Common myeloid progenitor, CD34-positive (primary cell): ENCODE data around the gene FAM20C.

Experiments
- CTCF ChIA-PET: fragments of 350-600 bp; sonication (Branson Sonifier 250); formaldehyde crosslinking; loops from one replicate; lab custom pipeline; 2021; ENCODE audit warnings: antibody characterized with exemption; lab: Charles Lee
- POLR2A ChIA-PET: fragments of 350-600 bp; sonication (Branson Sonifier 250); formaldehyde crosslinking; loops from one replicate; lab custom pipeline; 2021; ENCODE audit warnings: antibody characterized with exemption; lab: Charles Lee
- DNase-seq, 3 donors: peaks; one replicate each; pipeline versions ENCODE4 v3.0.0 to v3.0.0-alpha.2; 2013
- H3K27ac ChIP-seq, 2 experiments: 1 replicate in 1 of 2; 2 replicates in 1 of 2; pipeline ENCODE4 v1.7.0; 2013; ENCODE audit warnings: inconsistent platforms in 2 of 2, low read length in 2 of 2, mild to moderate bottlenecking in 2 of 2, low read depth in 1 of 2, moderate library complexity in 1 of 2; ENCODE audit not compliant: severe bottlenecking in 2 of 2, insufficient read depth in 1 of 2, poor library complexity in 1 of 2
- H3K27me3 ChIP-seq, 5 experiments: replicated peaks in 2 of 5; 1 replicate in 3 of 5; 2 replicates in 2 of 5; pipeline versions ENCODE4 v1.6.1 to v1.7.0; 2013; ENCODE audit warnings: low read length in 4 of 5, mild to moderate bottlenecking in 2 of 5, moderate library complexity in 2 of 5, inconsistent platforms in 1 of 5; ENCODE audit not compliant: insufficient read depth in 5 of 5, control insufficient read depth in 4 of 5
- H3K36me3 ChIP-seq, 4 experiments: 1 replicate in 2 of 4; 2 replicates in 2 of 4; pipeline versions ENCODE4 v1.6.1 to v1.7.0; 2013; ENCODE audit warnings: low read length in 3 of 4, control low read depth in 1 of 4, mild to moderate bottlenecking in 1 of 4; ENCODE audit not compliant: control insufficient read depth in 4 of 4, insufficient read depth in 4 of 4
- H3K4me1 ChIP-seq, 4 experiments: 1 replicate in 3 of 4; 2 replicates in 1 of 4; pipeline versions ENCODE4 v1.6.1 to v1.7.1; 2013; ENCODE audit warnings: low read length in 3 of 4, mild to moderate bottlenecking in 3 of 4, control low read depth in 1 of 4, inconsistent platforms in 1 of 4, moderate library complexity in 1 of 4; ENCODE audit not compliant: control insufficient read depth in 4 of 4, insufficient read depth in 4 of 4; ENCODE audit errors: control extremely low read depth in 1 of 4
- H3K4me3 ChIP-seq, 7 experiments: 1 replicate in 4 of 7; 2 replicates in 3 of 7; pipeline versions ENCODE4 v1.5.1 to v1.7.0; 2013; ENCODE audit warnings: mild to moderate bottlenecking in 7 of 7, low read length in 6 of 7, moderate library complexity in 6 of 7, inconsistent platforms in 2 of 7, low read depth in 2 of 7, control low read depth in 1 of 7; ENCODE audit not compliant: insufficient read depth in 4 of 7, control insufficient read depth in 1 of 7; ENCODE audit errors: extremely low read depth in 1 of 7
- H3K9me3 ChIP-seq, 5 experiments: 1 replicate in 4 of 5; 2 replicates in 1 of 5; pipeline versions ENCODE4 v1.6.1 to v1.7.1; 2013; ENCODE audit warnings: low read length in 4 of 5, mild to moderate bottlenecking in 2 of 5, inconsistent platforms in 1 of 5, low read depth in 1 of 5, moderate library complexity in 1 of 5; ENCODE audit not compliant: control insufficient read depth in 4 of 5, insufficient read depth in 2 of 5; ENCODE audit errors: control extremely low read depth in 1 of 5
- WGBS: methylation state at CpG from one replicate; pipeline ENCODE4 v1.1.5; 2013; ENCODE audit not compliant: insufficient coverage; 5-methylcytosine and 5-hydroxymethylcytosine counted together

The FAM20C gene

DNA sequence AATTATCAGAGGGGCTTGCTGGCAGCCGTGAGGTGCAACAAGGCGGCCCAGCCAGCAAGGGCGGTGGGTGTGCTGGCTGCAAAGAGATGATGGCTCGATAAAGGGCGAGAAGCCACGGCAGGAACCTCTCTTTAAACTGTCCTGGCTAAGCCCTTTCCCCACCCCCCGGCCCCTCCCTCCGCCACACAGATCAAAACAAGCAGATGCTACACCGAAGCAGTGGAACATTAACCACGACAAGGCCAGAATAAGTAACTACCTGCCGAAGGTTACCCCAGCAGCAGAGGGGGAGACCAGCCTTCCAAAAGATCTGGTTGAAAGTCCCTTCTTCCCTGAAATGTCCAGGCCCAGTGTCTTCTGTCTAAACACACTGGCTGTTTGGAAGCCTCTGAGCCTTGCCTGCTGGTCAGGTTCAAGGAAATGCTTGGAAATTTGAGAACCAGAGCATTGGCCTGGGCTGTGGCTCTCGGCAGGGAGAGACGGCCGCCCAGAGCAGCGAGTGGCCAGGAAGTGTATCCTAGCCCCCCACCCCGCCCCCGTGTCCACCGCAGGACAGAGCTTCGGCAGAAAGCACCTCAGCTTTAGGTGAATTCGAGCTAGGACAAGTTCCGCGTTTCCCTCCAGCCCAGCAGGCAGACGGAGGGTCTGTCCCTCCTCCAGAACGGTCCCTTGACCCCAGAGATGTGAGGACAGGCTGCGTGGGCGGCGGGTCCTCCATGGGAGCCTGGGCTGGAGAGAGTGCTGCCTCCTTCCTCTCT, 2.1 kb downstream of the FAM20C start:
- ChIA-PET POLR2A (no interaction called here), CTCF (interaction anchor here (1.3 kb wide), 1 partner anchor 14 kb away, joined by 4 read pairs; no protein-coding TSS in a partner anchor)
- Histone ChIP-seq H3K27me3 (peaks cover 0 to 39% (median 18%) of the 10 kb centered on the region in 5 experiments), H3K4me1 (peaks cover 0 to 19% (median 10%) of the 10 kb centered on the region in 4 experiments), H3K9me3 (no peaks in the 10 kb centered on the region), H3K27ac (no peak overlapping the region), H3K36me3 (no peaks in the 10 kb centered on the region), H3K4me3 (no peak overlapping the region)
- no peak for DNase-seq
- WGBS = 90% methylated on average over 22 of the region's 27 CpGs

DNA sequence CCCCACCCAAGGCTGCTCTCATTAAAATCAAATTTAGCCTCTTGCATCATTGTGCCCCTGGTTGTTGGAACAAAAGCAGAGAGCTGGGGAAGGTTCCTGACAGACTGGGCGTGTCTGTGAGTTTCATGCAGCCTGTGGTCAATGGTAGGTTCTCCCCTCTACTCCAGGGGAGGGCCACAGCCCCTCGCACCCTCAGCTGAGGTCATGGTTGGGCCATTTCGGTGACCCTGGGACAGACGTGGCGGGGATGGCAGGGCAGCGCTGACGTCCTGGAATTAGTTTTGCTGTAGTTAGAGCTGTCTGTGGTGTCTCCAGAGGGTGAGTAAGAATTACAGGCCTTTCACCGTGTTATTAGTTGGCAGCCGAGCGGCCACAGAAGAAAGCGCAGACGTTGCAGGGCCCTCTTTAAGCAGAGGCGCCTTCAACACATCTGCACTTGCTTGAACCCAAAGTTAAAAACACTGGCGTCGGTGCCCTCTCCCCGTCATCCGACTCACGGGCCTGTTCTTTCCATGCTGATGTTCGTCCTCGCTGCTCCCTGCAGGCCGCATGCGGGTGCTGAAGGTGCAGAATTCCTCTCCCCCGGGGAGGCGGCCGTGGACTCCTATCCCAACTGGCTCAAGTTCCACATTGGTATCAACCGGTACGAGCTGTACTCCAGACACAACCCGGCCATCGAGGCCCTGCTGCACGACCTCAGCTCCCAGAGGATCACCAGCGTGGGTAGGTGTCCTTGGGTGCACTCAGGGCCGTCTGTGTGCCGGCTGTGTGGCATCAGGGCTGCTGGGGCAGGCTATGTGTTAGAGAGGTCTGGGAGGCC, 2.8 kb downstream of the FAM20C start:
- ChIA-PET CTCF (no interaction called here), POLR2A (no interaction called here)
- Histone ChIP-seq H3K36me3 (no peaks in the 10 kb centered on the region), H3K27me3 (peaks cover 0 to 37% (median 18%) of the 10 kb centered on the region in 5 experiments), H3K9me3 (no peaks in the 10 kb centered on the region), H3K4me1 (peaks cover 0 to 19% (median 10%) of the 10 kb centered on the region in 4 experiments), H3K27ac (no peak overlapping the region), H3K4me3 (no peak overlapping the region)
- DNase-seq = no peak
- WGBS = 97% methylated on average over 31 of the region's 33 CpGs

DNA sequence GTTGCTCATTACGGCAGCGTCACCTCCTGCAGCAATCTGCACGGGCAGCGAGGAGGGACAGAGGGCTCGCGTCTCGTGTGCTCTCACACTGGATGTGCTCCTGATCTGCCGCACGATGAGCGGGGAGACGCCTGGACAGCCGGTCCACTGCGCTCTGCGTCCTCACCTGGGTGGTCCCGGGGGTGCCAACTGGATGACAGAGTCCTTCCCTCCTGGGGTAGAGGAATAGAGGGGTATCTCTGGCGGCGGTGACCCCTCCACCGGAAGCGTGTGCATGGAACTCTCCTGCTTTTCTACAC, 3.4 kb downstream of the FAM20C start:
- 99% methylated on average over 15 of the region's 19 CpGs for WGBS
- Histone ChIP-seq H3K27ac (no peak overlapping the region), H3K4me1 (peaks cover 0 to 19% (median 10%) of the 10 kb centered on the region in 4 experiments), H3K9me3 (no peaks in the 10 kb centered on the region), H3K27me3 (peaks cover 0 to 33% (median 18%) of the 10 kb centered on the region in 5 experiments), H3K4me3 (no peak overlapping the region), H3K36me3 (no peaks in the 10 kb centered on the region)
- ChIA-PET POLR2A (no interaction called here), CTCF (no interaction called here)
- no peak for DNase-seq

DNA sequence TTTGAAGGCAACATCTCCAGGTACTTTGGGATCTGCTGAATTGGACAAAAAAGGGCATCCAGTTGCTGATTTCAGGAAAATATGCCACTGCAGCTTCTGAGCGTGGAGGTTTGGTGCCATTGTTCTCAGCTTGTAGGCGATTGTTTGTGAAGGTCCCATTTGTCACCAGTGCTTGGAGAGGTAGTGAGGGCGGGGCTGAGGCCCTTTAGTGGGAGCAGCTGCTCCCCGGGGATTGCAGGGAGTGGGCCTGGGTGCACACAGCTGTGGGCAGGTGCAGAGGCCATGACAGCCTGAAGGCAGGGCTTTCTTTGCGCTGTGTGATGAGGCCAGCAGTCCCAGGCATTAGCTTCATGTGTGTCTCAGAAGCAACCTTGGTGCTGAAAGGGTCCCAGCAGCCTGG, 3.9 kb downstream of the FAM20C start:
- Histone ChIP-seq H3K4me3 (no peak overlapping the region), H3K27me3 (peaks cover 0 to 28% (median 15%) of the 10 kb centered on the region in 5 experiments), H3K36me3 (no peaks in the 10 kb centered on the region), H3K27ac (no peak overlapping the region), H3K4me1 (peaks cover 0 to 17% (median 9%) of the 10 kb centered on the region in 4 experiments), H3K9me3 (no peaks in the 10 kb centered on the region)
- 98% methylated on average over 4 of the region's 5 CpGs for WGBS
- CTCF ChIA-PET = no interaction called here
- DNase-seq = no peak
- POLR2A ChIA-PET = no interaction called here

DNA sequence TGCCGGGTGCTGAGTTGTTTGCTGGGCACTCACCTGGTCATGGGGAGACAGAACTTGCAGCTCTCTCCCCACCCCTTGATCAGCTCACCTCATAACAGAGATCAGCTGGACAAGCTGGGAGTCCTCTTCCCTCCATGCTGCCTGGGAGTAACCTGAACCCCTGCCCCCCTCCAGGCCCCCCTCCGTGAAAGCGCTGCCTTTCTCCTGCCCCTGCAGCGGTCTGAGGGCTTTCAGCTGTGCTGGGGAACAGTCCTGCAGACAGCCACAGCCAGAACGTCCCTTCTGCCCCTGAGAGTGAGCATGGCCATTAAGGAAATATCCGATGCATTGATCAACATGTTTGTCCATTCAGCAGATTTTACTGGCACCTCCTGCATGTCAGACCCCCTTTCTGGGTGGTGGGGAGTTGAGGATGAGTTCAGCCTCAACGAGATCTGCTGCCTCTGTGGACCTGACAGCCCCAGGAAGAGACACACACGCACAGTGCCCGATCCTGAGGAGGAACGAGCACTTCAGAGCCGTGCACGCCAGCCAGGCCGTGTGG, 4.5 kb downstream of the FAM20C start:
- POLR2A ChIA-PET = no interaction called here
- CTCF ChIA-PET = interaction anchor here (1.1 kb wide), 1 partner anchor 11 kb away, joined by 3 read pairs; no protein-coding TSS in a partner anchor
- peaks cover 0 to 12% (median 7%) of the 10 kb centered on the region in 4 experiments for H3K4me1 ChIP-seq
- 87% methylated on average over 12 of the region's 13 CpGs for WGBS
- no peak for DNase-seq
- no peaks in the 10 kb centered on the region for H3K9me3 ChIP-seq
- no peaks in the 10 kb centered on the region for H3K36me3 ChIP-seq
- H3K27ac ChIP-seq = no peak overlapping the region
- H3K27me3 ChIP-seq = peaks cover 0 to 24% (median 12%) of the 10 kb centered on the region in 5 experiments
- H3K4me3 ChIP-seq = no peak overlapping the region

DNA sequence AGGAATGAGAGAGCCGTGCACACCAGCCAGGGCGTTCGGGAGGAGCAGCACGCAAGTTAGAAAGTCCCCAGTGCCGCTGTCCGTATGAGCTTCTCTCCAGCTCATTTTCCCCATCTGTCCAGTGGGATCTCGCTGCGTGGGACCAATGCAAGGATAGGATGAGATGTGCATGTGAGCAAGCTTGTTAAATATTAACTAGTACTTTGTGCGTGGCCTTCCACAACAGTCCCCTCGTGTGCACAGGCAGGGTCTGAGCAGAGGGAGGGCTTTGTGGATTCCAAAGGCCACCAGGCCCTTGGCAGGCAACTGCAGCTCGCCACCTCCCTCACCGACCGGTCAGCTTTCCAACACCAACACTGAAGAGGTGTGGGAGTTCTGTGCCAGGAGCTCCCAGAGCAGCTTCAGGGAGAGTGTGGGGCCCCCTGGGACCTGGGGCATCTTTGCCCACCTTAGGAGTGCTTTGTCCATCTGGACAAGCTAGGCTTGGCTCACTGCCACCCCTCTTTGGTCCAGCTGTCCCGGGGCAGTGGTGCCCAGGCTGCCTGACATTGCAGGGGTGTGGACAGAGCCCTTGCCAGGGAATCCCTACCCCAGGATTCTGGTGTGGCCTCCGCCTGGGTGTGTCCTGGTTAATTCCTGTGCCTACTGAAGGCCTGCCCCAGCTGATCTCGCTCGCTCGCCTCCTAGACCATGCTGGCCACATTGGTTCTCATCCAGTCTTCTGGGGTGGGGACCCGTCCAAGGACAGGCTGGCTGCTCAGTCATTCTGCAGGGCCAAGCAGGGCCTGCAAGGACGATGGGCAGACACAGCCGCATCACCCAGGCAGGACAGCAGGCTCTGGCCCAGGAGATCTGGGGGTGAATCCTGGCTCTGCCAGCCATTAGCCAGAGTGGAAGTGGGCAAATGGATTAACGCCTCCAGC, 5.3 kb downstream of the FAM20C start:
- Histone ChIP-seq H3K4me1 (peaks cover 0 to 12% (median 7%) of the 10 kb centered on the region in 4 experiments), H3K27me3 (peaks cover 0 to 24% (median 12%) of the 10 kb centered on the region in 5 experiments), H3K4me3 (no peak overlapping the region), H3K27ac (no peak overlapping the region), H3K36me3 (no peaks in the 10 kb centered on the region), H3K9me3 (no peaks in the 10 kb centered on the region)
- ChIA-PET POLR2A (no interaction called here), CTCF (interaction anchor here (1.1 kb wide), 1 partner anchor 10 kb away, joined by 3 read pairs; no protein-coding TSS in a partner anchor)
- DNase-seq = no peak
- WGBS = 99% methylated on average over 15 of the region's 22 CpGs
